ENCODE data around the gene RAB7A. TPM values are rescaled to one million over a fixed set of nuclear protein-coding genes. Genes with fewer than 3 reads are reported as not detected.

The RAB7A gene
- total and polyA plus RNA-seq, 7 donors = 206 to 410 (median 316) TPM

- no peaks in the 10 kb centered on the region for H3K36me3 ChIP-seq (ENCODE audit: insufficient read depth in 1 of 2, low read depth in 1 of 2)
- intact Hi-C loops (cut with DNase I) = loop anchor here in 1 of 2 donors (5.0 kb wide), 1 partner anchor 56 kb away; the partner anchor contains the start of gene RAB7A
- 19 to 31% (median 23%) methylated on average over 4 of the region's 4 CpGs for WGBS, 3 donors
- no peak overlapping the region for H3K4me3 ChIP-seq
- H3K27ac ChIP-seq = peak overlapping the region; percentile 84
- TF ChIP-seq, protein P1, sequence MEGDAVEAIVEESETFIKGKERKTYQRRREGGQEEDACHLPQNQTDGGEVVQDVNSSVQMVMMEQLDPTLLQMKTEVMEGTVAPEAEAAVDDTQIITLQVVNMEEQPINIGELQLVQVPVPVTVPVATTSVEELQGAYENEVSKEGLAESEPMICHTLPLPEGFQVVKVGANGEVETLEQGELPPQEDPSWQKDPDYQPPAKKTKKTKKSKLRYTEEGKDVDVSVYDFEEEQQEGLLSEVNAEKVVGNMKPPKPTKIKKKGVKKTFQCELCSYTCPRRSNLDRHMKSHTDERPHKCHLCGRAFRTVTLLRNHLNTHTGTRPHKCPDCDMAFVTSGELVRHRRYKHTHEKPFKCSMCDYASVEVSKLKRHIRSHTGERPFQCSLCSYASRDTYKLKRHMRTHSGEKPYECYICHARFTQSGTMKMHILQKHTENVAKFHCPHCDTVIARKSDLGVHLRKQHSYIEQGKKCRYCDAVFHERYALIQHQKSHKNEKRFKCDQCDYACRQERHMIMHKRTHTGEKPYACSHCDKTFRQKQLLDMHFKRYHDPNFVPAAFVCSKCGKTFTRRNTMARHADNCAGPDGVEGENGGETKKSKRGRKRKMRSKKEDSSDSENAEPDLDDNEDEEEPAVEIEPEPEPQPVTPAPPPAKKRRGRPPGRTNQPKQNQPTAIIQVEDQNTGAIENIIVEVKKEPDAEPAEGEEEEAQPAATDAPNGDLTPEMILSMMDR (IDR thresholded peaks at IDR 0.05) = no peak
- H3K4me1 ChIP-seq = peaks cover 94% of the 10 kb centered on the region
- ATAC-seq = peak; percentile 72 to 83 (median 80)
- no peaks in the 10 kb centered on the region for H3K9me3 ChIP-seq
- no peak for DNase-seq
- no peaks in the 10 kb centered on the region for H3K27me3 ChIP-seq (ENCODE audit: insufficient read depth in 3 of 3, low read length in 2 of 3)
These were observed 57.8 kb downstream of the RAB7A start for GRCh38 chr3:128783774-128784173.

DNA sequence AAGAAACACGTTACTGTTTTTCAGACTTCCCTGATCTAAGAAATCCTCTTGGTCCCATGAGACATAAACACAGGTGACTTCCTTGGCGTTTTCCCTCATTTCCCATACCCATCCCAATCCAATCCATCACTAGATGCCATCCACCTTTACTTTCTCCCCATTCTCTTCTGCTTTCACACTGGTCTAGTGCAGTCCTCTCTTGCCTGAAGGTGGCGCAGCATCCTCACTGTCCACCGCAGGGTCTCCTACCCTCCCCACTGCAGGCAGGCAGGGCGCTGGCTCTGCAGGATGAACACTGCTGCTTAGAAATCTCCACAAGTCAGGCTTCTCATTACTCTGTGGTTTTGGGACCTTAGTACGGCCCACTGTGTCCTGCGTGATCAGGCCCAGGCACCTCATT is 58.2 kb downstream of the RAB7A start:
- WGBS, 3 donors = 45 to 76% (median 57%) methylated on average over 7 of the region's 7 CpGs
- Histone ChIP-seq H3K36me3 (ENCODE audit: insufficient read depth in 1 of 2, low read depth in 1 of 2) (no peaks in the 10 kb centered on the region), H3K4me3 (no peak overlapping the region), H3K9me3 (no peaks in the 10 kb centered on the region), H3K27me3 (ENCODE audit: insufficient read depth in 3 of 3, low read length in 2 of 3) (no peaks in the 10 kb centered on the region), H3K27ac (peak overlapping the region; percentile 84), H3K4me1 (peaks cover 95% of the 10 kb centered on the region)
- DNase-seq (peak; percentile 32 to 69), ATAC-seq (peak; percentile 60 to 72 (median 66))
- TF ChIP-seq, protein P1 (IDR thresholded peaks at IDR 0.05) = no peak
- intact Hi-C loops (cut with DNase I) = loop anchor here in 1 of 2 donors (5.0 kb wide), 1 partner anchor 57 kb away; the partner anchor contains the start of gene RAB7A

DNA sequence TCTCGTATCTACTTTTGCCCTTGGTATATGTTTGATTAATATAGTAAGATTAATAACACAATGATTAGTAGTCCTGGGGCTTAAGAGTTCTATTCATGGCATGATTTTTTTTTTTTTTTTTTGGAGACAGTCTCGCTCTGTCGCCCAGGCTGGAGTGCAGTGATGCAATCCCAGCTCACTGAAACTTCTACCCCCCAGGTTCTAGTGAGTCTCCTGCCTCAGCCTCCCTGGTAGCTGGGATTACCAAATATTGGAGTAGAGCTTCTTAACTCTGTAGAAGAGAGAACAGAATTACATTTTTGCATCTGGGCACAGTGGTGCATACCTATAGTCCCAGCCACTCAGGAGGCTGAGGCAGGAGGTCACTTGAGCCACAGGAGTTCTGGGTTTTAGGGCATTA is 58.9 kb downstream of the RAB7A start:
- ATAC-seq (no peak), DNase-seq (no peak)
- Histone ChIP-seq H3K4me3 (no peak overlapping the region), H3K27ac (peak overlapping the region; percentile 84), H3K4me1 (peaks cover 96% of the 10 kb centered on the region), H3K36me3 (ENCODE audit: insufficient read depth in 1 of 2, low read depth in 1 of 2) (no peaks in the 10 kb centered on the region), H3K27me3 (ENCODE audit: insufficient read depth in 3 of 3, low read length in 2 of 3) (no peaks in the 10 kb centered on the region), H3K9me3 (no peaks in the 10 kb centered on the region)
- TF ChIP-seq, protein P1 (IDR thresholded peaks at IDR 0.05) = no peak
- 41 to 48% (median 44%) methylated on average over 3 of the region's 3 CpGs for WGBS, 3 donors
- intact Hi-C loops (cut with DNase I) = loop anchor here (5.0 kb wide), 1 partner anchor 58 kb away; the partner anchor contains the start of gene RAB7A (in 2 of the 2)

- TF ChIP-seq, protein P1 (IDR thresholded peaks at IDR 0.05) = no peak
- H3K36me3 ChIP-seq (ENCODE audit: insufficient read depth in 1 of 2, low read depth in 1 of 2) = no peaks in the 10 kb centered on the region
- no peaks in the 10 kb centered on the region for H3K27me3 ChIP-seq (ENCODE audit: insufficient read depth in 3 of 3, low read length in 2 of 3)
- H3K4me3 ChIP-seq = no peak overlapping the region
- peaks cover 89% of the 10 kb centered on the region for H3K4me1 ChIP-seq
- ATAC-seq (peak in 3 of 4 donors; percentile 41 to 54 (median 50)), DNase-seq (no peak)
- H3K9me3 ChIP-seq = no peaks in the 10 kb centered on the region
- 5 to 19% (median 12%) methylated on average over 3 of the region's 3 CpGs for WGBS, 3 donors
- H3K27ac ChIP-seq = peak overlapping the region; percentile 84
- intact Hi-C loops (cut with DNase I) = loop anchor here in 1 of 2 donors (5.0 kb wide), 1 partner anchor 59 kb away; the partner anchor contains the start of gene RAB7A
These were observed 60.5 kb downstream of the RAB7A start for GRCh38 chr3:128786434-128787020.

Data from psoas muscle (tissue), 8 donors.